Body of pancreas (tissue), 4 donors: Measurements from ENCODE around the gene MACROH2A1.

Source experiments
- POLR2A ChIP-seq, 3 donors: fragments of 450-650 bp; IDR thresholded peaks; one replicate each; pipeline ENCODE4 v1.6.1; 2016; ENCODE audit warnings: antibody characterized with exemption in 3 of 3, mild to moderate bottlenecking in 2 of 3
- TF ChIP-seq, protein P1 (sequence below), 7 experiments: fragments of 450-650 bp in 4 of 7; fragments of 200-600 bp in 3 of 7; sonication (generic) in 3 of 7; IDR thresholded peaks; one replicate each; pipeline ENCODE4 v1.5.1; 2016 to 2019; ENCODE audit warnings: antibody characterized with exemption in 7 of 7

DNA sequence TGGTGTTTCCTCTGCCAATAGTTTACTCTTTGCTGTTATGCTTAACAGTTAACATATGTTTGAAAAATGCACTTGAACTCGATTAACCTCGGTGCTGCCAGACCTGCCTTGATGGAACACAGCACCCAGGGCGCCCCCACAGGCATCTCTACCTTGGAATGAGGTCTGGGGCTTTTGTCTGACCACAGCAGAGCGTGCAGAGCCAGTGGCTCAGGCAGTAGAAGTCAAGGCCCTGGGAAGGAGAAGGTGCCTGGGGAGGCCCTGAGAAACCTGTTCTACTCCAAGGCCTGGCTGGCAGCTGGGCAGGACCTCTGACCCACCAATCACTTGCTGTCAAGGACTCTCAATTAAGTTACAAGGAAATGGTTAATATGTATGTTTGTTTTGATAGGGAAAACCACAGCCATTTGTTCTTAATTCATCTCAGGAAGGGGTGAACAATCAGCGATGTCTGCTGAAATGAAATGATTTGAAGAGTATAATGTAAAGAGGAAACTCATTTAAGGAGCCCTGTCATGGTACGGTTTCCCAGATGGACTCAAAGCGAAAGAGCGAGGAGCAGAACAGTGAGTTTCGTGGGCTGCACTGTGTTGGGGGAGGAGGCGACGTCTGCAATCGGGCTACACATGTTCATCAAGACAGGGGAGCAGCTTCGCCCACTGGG is 21.9 kb downstream of the MACROH2A1 start:
- TF ChIP-seq, protein P1, sequence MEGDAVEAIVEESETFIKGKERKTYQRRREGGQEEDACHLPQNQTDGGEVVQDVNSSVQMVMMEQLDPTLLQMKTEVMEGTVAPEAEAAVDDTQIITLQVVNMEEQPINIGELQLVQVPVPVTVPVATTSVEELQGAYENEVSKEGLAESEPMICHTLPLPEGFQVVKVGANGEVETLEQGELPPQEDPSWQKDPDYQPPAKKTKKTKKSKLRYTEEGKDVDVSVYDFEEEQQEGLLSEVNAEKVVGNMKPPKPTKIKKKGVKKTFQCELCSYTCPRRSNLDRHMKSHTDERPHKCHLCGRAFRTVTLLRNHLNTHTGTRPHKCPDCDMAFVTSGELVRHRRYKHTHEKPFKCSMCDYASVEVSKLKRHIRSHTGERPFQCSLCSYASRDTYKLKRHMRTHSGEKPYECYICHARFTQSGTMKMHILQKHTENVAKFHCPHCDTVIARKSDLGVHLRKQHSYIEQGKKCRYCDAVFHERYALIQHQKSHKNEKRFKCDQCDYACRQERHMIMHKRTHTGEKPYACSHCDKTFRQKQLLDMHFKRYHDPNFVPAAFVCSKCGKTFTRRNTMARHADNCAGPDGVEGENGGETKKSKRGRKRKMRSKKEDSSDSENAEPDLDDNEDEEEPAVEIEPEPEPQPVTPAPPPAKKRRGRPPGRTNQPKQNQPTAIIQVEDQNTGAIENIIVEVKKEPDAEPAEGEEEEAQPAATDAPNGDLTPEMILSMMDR (IDR thresholded peaks at IDR 0.05), result no peak
- TF ChIP-seq POLR2A (IDR thresholded peaks at IDR 0.05), result no peak
